ENCODE data around the gene APCDD1L.

- TF ChIP-seq CTCF (conservative IDR thresholded peaks at IDR 0.05; ENCODE audit: low read length) (no peak), EZH2phosphoT487 (IDR thresholded peaks at IDR 0.05; ENCODE audit: borderline replicate concordance) (no peak)
Measured at GRCh38 chr20:58514321-58515232, 622 bp downstream of the APCDD1L start.

Data from Loucy (cell line).